ENCODE results near the gene CHN2.

- TF ChIP-seq CTCF (conservative IDR thresholded peaks at IDR 0.05; ENCODE audit: low read depth, low read length) (no peak), EZH2 (IDR thresholded peaks at IDR 0.05; ENCODE audit: borderline replicate concordance, low read depth, low read length, poor library complexity, severe bottlenecking) (no peak)
These were observed 329.2 kb downstream of the CHN2 start for GRCh38 chr7:29523728-29524127.

All from A673 (cell line).